Parathyroid adenoma (tissue), 2 donors: Measurements from ENCODE around the gene C1QL1.

Experiments used
- H2AFZ ChIP-seq: fragments of 300-600 bp; sonication (generic); one replicate; pipeline ENCODE4 v1.7.0; 2017; ENCODE audit warnings: antibody characterized with exemption, mild to moderate bottlenecking
- H3K27ac ChIP-seq: fragments of 300-600 bp; sonication (generic); one replicate; pipeline ENCODE4 v1.7.0; 2017
- H3K27me3 ChIP-seq: fragments of 300-600 bp; sonication (generic); one replicate; pipeline ENCODE4 v1.7.0; 2017; ENCODE audit warnings: low read length; ENCODE audit not compliant: control insufficient read depth, insufficient read depth
- H3K36me3 ChIP-seq: fragments of 300-600 bp; sonication (generic); one replicate; pipeline ENCODE4 v1.7.0; 2017; ENCODE audit warnings: low read length; ENCODE audit not compliant: control insufficient read depth, insufficient read depth
- H3K4me1 ChIP-seq: fragments of 300-600 bp; sonication (generic); one replicate; pipeline ENCODE4 v1.7.0; 2017; ENCODE audit warnings: control low read depth
- H3K4me2 ChIP-seq: fragments of 300-600 bp; sonication (generic); one replicate; pipeline ENCODE4 v1.7.0; 2017; ENCODE audit warnings: low read length
- H3K4me3 ChIP-seq: fragments of 300-600 bp; sonication (generic); one replicate; pipeline ENCODE4 v1.7.0; 2017; ENCODE audit warnings: low read depth, low read length
- H3K79me2 ChIP-seq: fragments of 300-600 bp; sonication (generic); one replicate; pipeline ENCODE4 v1.7.0; 2017; ENCODE audit warnings: control low read depth
- H3K9ac ChIP-seq: fragments of 300-600 bp; sonication (generic); one replicate; pipeline ENCODE4 v1.7.0; 2017; ENCODE audit warnings: mild to moderate bottlenecking
- H3K9me3 ChIP-seq: fragments of 300-600 bp; sonication (generic); one replicate; pipeline ENCODE4 v1.7.0; 2017; ENCODE audit warnings: low read length; ENCODE audit not compliant: control insufficient read depth
- CTCF ChIP-seq: fragments of 300-600 bp; sonication (generic); IDR thresholded peaks from one replicate; pipeline ENCODE4 v1.7.0; 2017; ENCODE audit warnings: antibody characterized with exemption, mild to moderate bottlenecking
- donor health status: primary hyperparathyroidism.

The C1QL1 gene

GRCh38 chr17:44997733-44998520 is 29.8 kb upstream of the C1QL1 start:
- Histone ChIP-seq H3K27ac (no peak overlapping the region), H3K9ac (no peak overlapping the region), H3K4me3 (no peak overlapping the region), H3K4me1 (no peaks in the 10 kb centered on the region), H3K27me3 (no peaks in the 10 kb centered on the region), H2AFZ (no peak overlapping the region), H3K9me3 (no peaks in the 10 kb centered on the region), H3K4me2 (no peak overlapping the region), H3K36me3 (no peaks in the 10 kb centered on the region), H3K79me2 (no peaks in the 10 kb centered on the region)
- TF ChIP-seq CTCF, result no peak

- Histone ChIP-seq H3K4me1 (no peaks in the 10 kb centered on the region), H3K9ac (no peak overlapping the region), H3K27me3 (no peaks in the 10 kb centered on the region), H3K9me3 (no peaks in the 10 kb centered on the region), H3K36me3 (no peaks in the 10 kb centered on the region), H2AFZ (no peak overlapping the region), H3K79me2 (no peaks in the 10 kb centered on the region), H3K4me2 (no peak overlapping the region), H3K4me3 (no peak overlapping the region), H3K27ac (no peak overlapping the region)
- no peak for TF ChIP-seq CTCF
Observed at GRCh38 chr17:44996304-44996703, 28.2 kb upstream of the C1QL1 start.

GRCh38 chr17:44995436-44996001 is 27.4 kb upstream of the C1QL1 start:
- H3K4me2 ChIP-seq, result no peak overlapping the region
- H3K36me3 ChIP-seq, result no peaks in the 10 kb centered on the region
- H2AFZ ChIP-seq, result no peak overlapping the region
- no peak overlapping the region for H3K4me3 ChIP-seq
- H3K4me1 ChIP-seq, result no peaks in the 10 kb centered on the region
- TF ChIP-seq CTCF, result no peak
- no peaks in the 10 kb centered on the region for H3K9me3 ChIP-seq
- no peak overlapping the region for H3K9ac ChIP-seq
- H3K27ac ChIP-seq, result no peak overlapping the region
- H3K79me2 ChIP-seq, result no peaks in the 10 kb centered on the region
- no peaks in the 10 kb centered on the region for H3K27me3 ChIP-seq

GRCh38 chr17:44992242-44992939 is 24.3 kb upstream of the C1QL1 start:
- Histone ChIP-seq H3K9me3 (no peaks in the 10 kb centered on the region), H2AFZ (no peak overlapping the region), H3K27ac (no peak overlapping the region), H3K27me3 (no peaks in the 10 kb centered on the region), H3K9ac (no peak overlapping the region), H3K4me1 (no peaks in the 10 kb centered on the region), H3K79me2 (no peaks in the 10 kb centered on the region), H3K4me2 (no peak overlapping the region), H3K36me3 (no peaks in the 10 kb centered on the region), H3K4me3 (no peak overlapping the region)
- no peak for TF ChIP-seq CTCF
